SH-SY5Y (cell line): ENCODE measurements around the gene KBTBD13.

Experiments
- GATA2 ChIP-seq: IDR thresholded peaks from 2 replicates; pipeline ENCODE4 v1.6.1; 2011; ENCODE audit warnings: mild to moderate bottlenecking, low read depth, low read length
- GATA3 ChIP-seq: IDR thresholded peaks from 2 replicates; pipeline ENCODE4 v1.6.1; 2011; ENCODE audit warnings: low read depth, mild to moderate bottlenecking, low read length, moderate library complexity

- TF ChIP-seq GATA3 (no peak), GATA2 (no peak)
These were observed 47.4 kb upstream of the KBTBD13 start, which contains the start of gene MTFMT for GRCh38 chr15:65028921-65029735.
